Measurements from ENCODE around the gene KCNMA1.
A peak's percentile ranks its signal among the peaks of the same experiment; 100 is the strongest.

Gene KCNMA1

GRCh38 chr10:77507291-77507880 lies 130.2 kb downstream of the KCNMA1 start:
- no peak for DNase-seq (ENCODE audit: low spot score)

GRCh38 chr10:77506517-77507200 lies 130.9 kb downstream of the KCNMA1 start:
- DNase-seq (ENCODE audit: low spot score), result no peak

- peak; percentile 73 for DNase-seq (ENCODE audit: low spot score)
Measured at GRCh38 chr10:77505431-77506334, 131.9 kb downstream of the KCNMA1 start.

- no peak for DNase-seq (ENCODE audit: low spot score)
Measured at GRCh38 chr10:77504873-77505257, 132.7 kb downstream of the KCNMA1 start.

GRCh38 chr10:77504196-77504872 lies 133.3 kb downstream of the KCNMA1 start:
- no peak for DNase-seq (ENCODE audit: low spot score)

GRCh38 chr10:77501846-77502261 lies 135.8 kb downstream of the KCNMA1 start:
- no peak for DNase-seq (ENCODE audit: low spot score)

- DNase-seq (ENCODE audit: low spot score), result peak; percentile 95
Measured at GRCh38 chr10:77501152-77501845, 136.3 kb downstream of the KCNMA1 start.

GRCh38 chr10:77500754-77501151 lies 136.9 kb downstream of the KCNMA1 start:
- no peak for DNase-seq (ENCODE audit: low spot score)

GRCh38 chr10:77498829-77499228 lies 138.8 kb downstream of the KCNMA1 start:
- no peak for DNase-seq (ENCODE audit: low spot score)

GRCh38 chr10:77498210-77498609 lies 139.4 kb downstream of the KCNMA1 start:
- no peak for DNase-seq (ENCODE audit: low spot score)

GRCh38 chr10:77497748-77498147 lies 139.9 kb downstream of the KCNMA1 start:
- no peak for DNase-seq (ENCODE audit: low spot score)

- DNase-seq (ENCODE audit: low spot score), result no peak
Measured at GRCh38 chr10:77496941-77497420, 140.6 kb downstream of the KCNMA1 start.

GRCh38 chr10:77494756-77495541 lies 142.7 kb downstream of the KCNMA1 start:
- no peak for DNase-seq (ENCODE audit: low spot score)

GRCh38 chr10:77494327-77494726 lies 143.3 kb downstream of the KCNMA1 start:
- DNase-seq (ENCODE audit: low spot score), result peak; percentile 41

- no peak for DNase-seq (ENCODE audit: low spot score)
Measured at GRCh38 chr10:77493851-77494261, 143.8 kb downstream of the KCNMA1 start.

GRCh38 chr10:77493239-77493806 lies 144.3 kb downstream of the KCNMA1 start:
- no peak for DNase-seq (ENCODE audit: low spot score)

- DNase-seq (ENCODE audit: low spot score), result no peak
Measured at GRCh38 chr10:77492368-77492994, 145.1 kb downstream of the KCNMA1 start.

- no peak for DNase-seq (ENCODE audit: low spot score)
Measured at GRCh38 chr10:77490534-77491314, 146.9 kb downstream of the KCNMA1 start.

- DNase-seq (ENCODE audit: low spot score), result no peak
Measured at GRCh38 chr10:77486517-77486916, 151.1 kb downstream of the KCNMA1 start.
